Panc1 (cell line): ENCODE results near the gene KRTAP7-1.

ENCODE experiments used
- POLR2AphosphoS5 ChIP-seq: IDR thresholded peaks from 2 replicates; pipeline ENCODE4 v1.6.1; 2012; ENCODE audit warnings: mild to moderate bottlenecking, low read depth, low read length, moderate library complexity
- SIN3A ChIP-seq: IDR thresholded peaks from 2 replicates; pipeline ENCODE4 v1.6.1; 2012; ENCODE audit warnings: low read depth, mild to moderate bottlenecking, low read length, moderate library complexity, borderline replicate concordance; ENCODE audit not compliant: insufficient read depth
- TCF7L2 ChIP-seq: IDR thresholded peaks from 2 replicates; pipeline ENCODE4 v1.6.1; 2011; ENCODE audit warnings: mild to moderate bottlenecking, low read depth, low read length, inconsistent platforms
- TF ChIP-seq, protein P1 (sequence below): fragments of 450-650 bp; IDR thresholded peaks from 2 replicates; pipeline ENCODE4 v1.5.1; 2017; ENCODE audit warnings: mild to moderate bottlenecking
- TF ChIP-seq, protein P2 (sequence below), 2 experiments: IDR thresholded peaks; 2 replicates each; pipeline ENCODE4 v1.6.1; 2011 to 2012; ENCODE audit warnings: low read depth in 2 of 2, control low read depth in 1 of 2, low read length in 1 of 2, mild to moderate bottlenecking in 1 of 2, moderate library complexity in 1 of 2; ENCODE audit not compliant: insufficient read depth in 1 of 2

DNA sequence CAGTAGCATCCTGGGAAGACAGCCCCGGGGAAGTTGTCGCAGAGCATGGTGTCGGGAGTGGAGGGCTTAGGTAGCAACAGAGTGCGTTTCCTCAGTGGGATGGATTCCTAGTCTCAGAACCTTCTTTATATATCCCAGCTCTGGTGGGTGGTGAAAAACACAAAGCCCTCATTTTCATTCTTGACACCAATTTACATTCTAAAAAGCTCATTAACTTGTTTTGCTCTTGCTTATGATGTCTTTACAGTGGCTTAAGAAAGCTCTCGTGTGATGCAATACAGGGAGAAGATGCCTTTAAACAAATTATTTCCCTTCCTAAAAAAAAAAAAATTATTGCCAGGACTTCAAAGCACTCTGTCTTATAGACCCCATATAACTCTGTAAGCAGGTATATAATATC, 16.4 kb downstream of the KRTAP7-1 start, which contains the start of gene KRTAP8-1:
- no peak for TF ChIP-seq POLR2AphosphoS5
- TF ChIP-seq, protein P1, sequence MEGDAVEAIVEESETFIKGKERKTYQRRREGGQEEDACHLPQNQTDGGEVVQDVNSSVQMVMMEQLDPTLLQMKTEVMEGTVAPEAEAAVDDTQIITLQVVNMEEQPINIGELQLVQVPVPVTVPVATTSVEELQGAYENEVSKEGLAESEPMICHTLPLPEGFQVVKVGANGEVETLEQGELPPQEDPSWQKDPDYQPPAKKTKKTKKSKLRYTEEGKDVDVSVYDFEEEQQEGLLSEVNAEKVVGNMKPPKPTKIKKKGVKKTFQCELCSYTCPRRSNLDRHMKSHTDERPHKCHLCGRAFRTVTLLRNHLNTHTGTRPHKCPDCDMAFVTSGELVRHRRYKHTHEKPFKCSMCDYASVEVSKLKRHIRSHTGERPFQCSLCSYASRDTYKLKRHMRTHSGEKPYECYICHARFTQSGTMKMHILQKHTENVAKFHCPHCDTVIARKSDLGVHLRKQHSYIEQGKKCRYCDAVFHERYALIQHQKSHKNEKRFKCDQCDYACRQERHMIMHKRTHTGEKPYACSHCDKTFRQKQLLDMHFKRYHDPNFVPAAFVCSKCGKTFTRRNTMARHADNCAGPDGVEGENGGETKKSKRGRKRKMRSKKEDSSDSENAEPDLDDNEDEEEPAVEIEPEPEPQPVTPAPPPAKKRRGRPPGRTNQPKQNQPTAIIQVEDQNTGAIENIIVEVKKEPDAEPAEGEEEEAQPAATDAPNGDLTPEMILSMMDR, result no peak
- no peak for TF ChIP-seq TCF7L2
- TF ChIP-seq, protein P2, sequence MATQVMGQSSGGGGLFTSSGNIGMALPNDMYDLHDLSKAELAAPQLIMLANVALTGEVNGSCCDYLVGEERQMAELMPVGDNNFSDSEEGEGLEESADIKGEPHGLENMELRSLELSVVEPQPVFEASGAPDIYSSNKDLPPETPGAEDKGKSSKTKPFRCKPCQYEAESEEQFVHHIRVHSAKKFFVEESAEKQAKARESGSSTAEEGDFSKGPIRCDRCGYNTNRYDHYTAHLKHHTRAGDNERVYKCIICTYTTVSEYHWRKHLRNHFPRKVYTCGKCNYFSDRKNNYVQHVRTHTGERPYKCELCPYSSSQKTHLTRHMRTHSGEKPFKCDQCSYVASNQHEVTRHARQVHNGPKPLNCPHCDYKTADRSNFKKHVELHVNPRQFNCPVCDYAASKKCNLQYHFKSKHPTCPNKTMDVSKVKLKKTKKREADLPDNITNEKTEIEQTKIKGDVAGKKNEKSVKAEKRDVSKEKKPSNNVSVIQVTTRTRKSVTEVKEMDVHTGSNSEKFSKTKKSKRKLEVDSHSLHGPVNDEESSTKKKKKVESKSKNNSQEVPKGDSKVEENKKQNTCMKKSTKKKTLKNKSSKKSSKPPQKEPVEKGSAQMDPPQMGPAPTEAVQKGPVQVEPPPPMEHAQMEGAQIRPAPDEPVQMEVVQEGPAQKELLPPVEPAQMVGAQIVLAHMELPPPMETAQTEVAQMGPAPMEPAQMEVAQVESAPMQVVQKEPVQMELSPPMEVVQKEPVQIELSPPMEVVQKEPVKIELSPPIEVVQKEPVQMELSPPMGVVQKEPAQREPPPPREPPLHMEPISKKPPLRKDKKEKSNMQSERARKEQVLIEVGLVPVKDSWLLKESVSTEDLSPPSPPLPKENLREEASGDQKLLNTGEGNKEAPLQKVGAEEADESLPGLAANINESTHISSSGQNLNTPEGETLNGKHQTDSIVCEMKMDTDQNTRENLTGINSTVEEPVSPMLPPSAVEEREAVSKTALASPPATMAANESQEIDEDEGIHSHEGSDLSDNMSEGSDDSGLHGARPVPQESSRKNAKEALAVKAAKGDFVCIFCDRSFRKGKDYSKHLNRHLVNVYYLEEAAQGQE (IDR thresholded peaks at IDR 0.05; ENCODE audit: insufficient read depth in 1 of 2, low read depth in 2 of 2, low read length in 1 of 2), result no peak
- TF ChIP-seq SIN3A, result no peak
